Gastroesophageal sphincter (tissue), 4 donors: ENCODE results near the gene SLPI. TPM values are rescaled to one million over a fixed set of nuclear protein-coding genes. Genes with fewer than 3 reads are reported as not detected.

Experiments used
- ATAC-seq: fragments of 150-250 bp; one replicate; pipeline ENCODE4 v1.9.1; 2016; ENCODE audit warnings: mild to moderate bottlenecking, moderate library complexity
- H3K27ac ChIP-seq, 4 donors: fragments of 200-600 bp; sonication (generic) in 3 of 4; 1 replicate in 3 of 4; 2 replicates in 1 of 4; pipeline ENCODE4 v1.5.1; 2016 to 2019
- H3K27me3 ChIP-seq: fragments of 200-600 bp; sonication (generic); one replicate; pipeline ENCODE4 v1.5.1; 2019
- H3K36me3 ChIP-seq, 2 donors: fragments of 200-600 bp; sonication (generic); one replicate each; pipeline ENCODE4 v1.5.1; 2019; ENCODE audit warnings: control low read depth in 1 of 2
- H3K4me1 ChIP-seq, 3 donors: fragments of 200-600 bp; sonication (generic); 1 replicate in 2 of 3; 2 replicates in 1 of 3; pipeline ENCODE4 v1.5.1; 2016 to 2019; ENCODE audit warnings: control low read depth in 2 of 3
- H3K4me3 ChIP-seq, 2 donors: fragments of 200-600 bp; sonication (generic); one replicate each; pipeline ENCODE4 v1.5.1; 2019; ENCODE audit warnings: mild to moderate bottlenecking in 1 of 2, moderate library complexity in 1 of 2
- H3K9me3 ChIP-seq, 3 donors: fragments of 200-600 bp; sonication (generic); one replicate each; pipeline ENCODE4 v1.5.1; 2017 to 2019; ENCODE audit warnings: control low read depth in 2 of 3
- EP300 ChIP-seq: sonication (generic); formaldehyde crosslinking; IDR thresholded peaks from one replicate; pipeline ENCODE4 v1.6.1; 2017; ENCODE audit warnings: antibody characterized with exemption, mild to moderate bottlenecking
- POLR2A ChIP-seq, 2 donors: fragments of 450-650 bp; IDR thresholded peaks; one replicate each; pipeline ENCODE4 v1.6.1; 2017; ENCODE audit warnings: antibody characterized with exemption in 2 of 2, mild to moderate bottlenecking in 2 of 2, moderate library complexity in 1 of 2
- POLR2AphosphoS5 ChIP-seq: sonication (generic); formaldehyde crosslinking; IDR thresholded peaks from one replicate; pipeline ENCODE4 v1.6.1; 2017; ENCODE audit warnings: antibody characterized with exemption
- WGBS, 2 donors: methylation state at CpG; one replicate each; pipeline ENCODE4 v1.1.5; 2018; ENCODE audit warnings: low coverage in 1 of 2; 5-methylcytosine and 5-hydroxymethylcytosine counted together
- total RNA-seq, 4 donors: library from RNA; depleted of rRNA; stranded (reverse); fragments of >200 nt; gene quantifications; one replicate each; pipeline ENCODE4 v1.1.0, GENCODE V29; 2016
- TF ChIP-seq, protein P1 (sequence below), 4 experiments: fragments of 200-600 bp in 2 of 4; fragments of 450-650 bp in 2 of 4; sonication (generic) in 1 of 4; IDR thresholded peaks; one replicate each; pipeline ENCODE4 v1.5.1; 2017 to 2019; ENCODE audit warnings: antibody characterized with exemption in 4 of 4, mild to moderate bottlenecking in 2 of 4, moderate library complexity in 2 of 4

The SLPI gene
- total RNA-seq, 4 donors from 2014 or later = 26.1 to 251 (median 56.5) TPM

DNA sequence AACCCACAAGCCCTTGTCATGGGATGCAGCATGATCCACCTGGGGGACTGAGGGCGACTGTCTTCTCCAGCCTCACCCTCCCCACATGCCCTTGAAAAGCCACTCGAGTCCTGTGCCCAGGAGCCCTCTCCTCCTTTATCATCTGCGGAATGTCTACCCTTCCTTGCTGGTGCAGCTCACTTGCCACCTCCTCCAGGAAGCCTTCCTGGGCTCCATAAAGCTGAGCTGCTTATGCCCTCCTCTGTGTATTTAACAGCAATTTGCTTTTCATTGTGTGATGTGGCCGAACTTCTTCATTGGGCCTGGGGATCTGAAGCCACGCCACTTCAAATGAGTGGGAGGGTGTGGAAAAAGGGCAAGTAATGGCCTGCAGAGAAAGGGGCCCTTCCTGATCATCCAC lies 34.5 kb upstream of the SLPI start:
- no peak for ATAC-seq
- Histone ChIP-seq H3K4me3 (no peak overlapping the region), H3K36me3 (no peaks in the 10 kb centered on the region), H3K27me3 (peaks cover 23% of the 10 kb centered on the region), H3K9me3 (no peaks in the 10 kb centered on the region), H3K27ac (no peak overlapping the region), H3K4me1 (peaks cover 0 to 24% (median 9%) of the 10 kb centered on the region in 3 donors)
- WGBS, 2 donors = 78 to 84% methylated on average over 3 to 5 of the region's 5 CpGs
- TF ChIP-seq, protein P1, sequence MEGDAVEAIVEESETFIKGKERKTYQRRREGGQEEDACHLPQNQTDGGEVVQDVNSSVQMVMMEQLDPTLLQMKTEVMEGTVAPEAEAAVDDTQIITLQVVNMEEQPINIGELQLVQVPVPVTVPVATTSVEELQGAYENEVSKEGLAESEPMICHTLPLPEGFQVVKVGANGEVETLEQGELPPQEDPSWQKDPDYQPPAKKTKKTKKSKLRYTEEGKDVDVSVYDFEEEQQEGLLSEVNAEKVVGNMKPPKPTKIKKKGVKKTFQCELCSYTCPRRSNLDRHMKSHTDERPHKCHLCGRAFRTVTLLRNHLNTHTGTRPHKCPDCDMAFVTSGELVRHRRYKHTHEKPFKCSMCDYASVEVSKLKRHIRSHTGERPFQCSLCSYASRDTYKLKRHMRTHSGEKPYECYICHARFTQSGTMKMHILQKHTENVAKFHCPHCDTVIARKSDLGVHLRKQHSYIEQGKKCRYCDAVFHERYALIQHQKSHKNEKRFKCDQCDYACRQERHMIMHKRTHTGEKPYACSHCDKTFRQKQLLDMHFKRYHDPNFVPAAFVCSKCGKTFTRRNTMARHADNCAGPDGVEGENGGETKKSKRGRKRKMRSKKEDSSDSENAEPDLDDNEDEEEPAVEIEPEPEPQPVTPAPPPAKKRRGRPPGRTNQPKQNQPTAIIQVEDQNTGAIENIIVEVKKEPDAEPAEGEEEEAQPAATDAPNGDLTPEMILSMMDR (IDR thresholded peaks at IDR 0.05) = no peak
- TF ChIP-seq POLR2AphosphoS5 = no peak
- no peak for TF ChIP-seq POLR2A (IDR thresholded peaks at IDR 0.05)
- TF ChIP-seq EP300 = no peak

DNA sequence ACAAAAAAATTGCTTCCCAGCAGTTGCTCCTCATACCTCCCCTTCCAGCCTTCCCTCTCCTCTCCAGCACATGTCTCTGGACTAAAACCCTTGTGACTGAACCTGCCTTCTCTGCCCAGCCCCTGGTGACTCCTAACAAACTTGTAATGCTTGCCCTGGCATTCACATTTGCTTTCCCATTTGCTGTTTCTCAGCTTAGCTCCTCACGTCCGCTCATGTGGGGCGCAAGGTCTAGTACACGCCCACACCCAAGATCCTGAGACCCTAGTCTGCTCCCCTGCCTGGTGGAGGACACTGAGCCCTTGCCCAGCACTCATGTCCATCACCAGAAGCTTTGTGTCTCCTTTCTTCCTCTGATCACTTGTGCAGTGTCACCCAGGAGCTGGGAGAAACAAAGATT lies 34.0 kb upstream of the SLPI start:
- WGBS, 2 donors = 61% methylated on average over 2 of the region's 4 CpGs; no CpG with 5 or more reads in 1 of the 2 donors
- Histone ChIP-seq H3K4me1 (peaks cover 0 to 19% (median 5%) of the 10 kb centered on the region in 3 donors), H3K27me3 (peaks cover 22% of the 10 kb centered on the region), H3K36me3 (no peaks in the 10 kb centered on the region), H3K9me3 (no peaks in the 10 kb centered on the region), H3K27ac (no peak overlapping the region), H3K4me3 (no peak overlapping the region)
- ATAC-seq = no peak
- TF ChIP-seq EP300 (no peak), POLR2A (IDR thresholded peaks at IDR 0.05) (no peak), POLR2AphosphoS5 (no peak)
- TF ChIP-seq, protein P1 (IDR thresholded peaks at IDR 0.05) = no peak

DNA sequence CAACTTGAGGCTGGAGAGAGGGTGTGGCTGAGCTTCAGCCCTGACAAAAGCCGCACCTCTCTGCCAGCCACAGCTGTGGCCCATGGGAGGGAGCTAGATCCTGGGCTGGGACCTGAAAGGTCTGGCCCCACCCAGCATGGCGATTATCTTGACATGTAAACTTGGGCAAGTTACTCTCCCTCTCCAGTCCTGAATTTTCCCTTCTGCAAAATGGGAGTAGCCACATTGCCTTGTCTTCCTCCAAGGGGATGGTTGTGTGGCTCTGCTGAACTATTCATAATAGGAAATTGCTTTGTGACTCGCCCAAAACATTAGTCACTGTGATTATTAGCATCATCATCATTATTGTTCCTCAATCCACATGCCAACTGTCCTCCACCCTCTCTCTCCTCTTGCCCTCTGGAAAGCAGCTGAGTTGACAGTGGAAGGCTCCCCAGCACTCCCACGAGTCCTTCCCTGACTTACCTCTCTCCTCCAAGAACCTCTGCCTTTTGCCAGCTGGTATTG lies 29.2 kb upstream of the SLPI start:
- no peaks in the 10 kb centered on the region for H3K36me3 ChIP-seq
- WGBS, 2 donors = 18 to 29% methylated on average over 1 to 3 of the region's 4 CpGs
- H3K4me3 ChIP-seq = no peak overlapping the region
- no peaks in the 10 kb centered on the region for H3K9me3 ChIP-seq
- H3K27ac ChIP-seq = no peak overlapping the region
- no peak for ATAC-seq
- no peaks in the 10 kb centered on the region for H3K4me1 ChIP-seq
- TF ChIP-seq POLR2AphosphoS5 (no peak), POLR2A (IDR thresholded peaks at IDR 0.05) (no peak)
- H3K27me3 ChIP-seq = peaks cover 30% of the 10 kb centered on the region

DNA sequence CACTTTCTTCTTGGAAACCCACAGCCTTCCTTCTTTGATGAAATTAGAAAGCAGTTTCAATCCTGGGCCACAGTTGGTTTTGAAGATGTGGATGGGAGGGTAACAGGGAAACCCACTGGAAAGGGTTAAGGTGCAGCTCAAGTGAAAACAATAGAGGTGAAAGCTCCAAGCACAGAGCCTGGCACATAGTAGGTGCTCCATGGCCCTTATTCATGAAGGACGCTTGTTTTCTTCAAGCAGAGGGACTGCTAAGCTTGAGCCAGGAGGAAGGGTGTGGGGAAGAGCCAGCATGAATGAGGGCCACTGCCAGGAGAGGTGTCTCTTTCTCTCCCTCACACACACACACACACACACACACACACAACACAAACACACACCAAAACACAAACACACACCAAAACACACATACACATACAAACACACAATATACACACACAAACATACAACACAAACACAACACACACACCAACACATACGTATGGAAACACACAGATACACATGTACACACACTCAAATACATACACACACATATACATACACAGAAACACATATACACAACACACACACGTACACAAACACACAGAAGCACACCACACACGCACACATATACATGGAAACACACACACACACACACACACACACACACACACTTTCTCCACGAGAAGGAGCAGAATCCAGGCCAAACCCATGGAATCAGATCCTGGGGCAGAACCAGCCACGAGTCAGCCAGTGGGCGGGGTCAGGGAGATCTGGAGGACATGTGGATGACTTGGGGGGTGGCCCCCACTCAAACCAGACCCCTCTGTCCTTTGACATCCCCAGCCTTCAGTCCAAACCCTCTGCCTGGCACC lies 28.6 kb upstream of the SLPI start:
- no peak for ATAC-seq
- TF ChIP-seq EP300 (no peak), POLR2A (IDR thresholded peaks at IDR 0.05) (no peak), POLR2AphosphoS5 (no peak)
- TF ChIP-seq, protein P1 (IDR thresholded peaks at IDR 0.05) = no peak
- Histone ChIP-seq H3K27me3 (peaks cover 28% of the 10 kb centered on the region), H3K9me3 (no peaks in the 10 kb centered on the region), H3K4me3 (no peak overlapping the region), H3K4me1 (no peaks in the 10 kb centered on the region), H3K36me3 (no peaks in the 10 kb centered on the region), H3K27ac (no peak overlapping the region)
- 55 to 77% methylated on average over 3 to 5 of the region's 7 CpGs for WGBS, 2 donors

DNA sequence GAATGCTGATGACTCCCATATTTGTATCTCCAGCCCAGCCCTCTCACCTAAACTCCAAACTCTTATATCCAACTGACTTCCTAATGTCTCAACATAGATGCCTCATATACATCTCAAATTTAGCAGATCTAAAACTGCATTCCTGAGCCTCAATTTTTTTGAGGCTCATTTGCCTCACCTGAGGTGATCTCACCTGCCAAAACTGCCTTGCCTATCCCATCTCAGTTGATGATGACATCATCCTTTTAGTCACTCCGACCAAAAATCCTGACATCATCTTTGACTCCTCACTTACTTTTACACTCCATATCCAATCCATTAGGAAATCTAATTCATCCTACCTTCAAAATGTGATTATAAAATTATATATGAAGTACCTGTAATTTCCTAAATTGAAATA lies 25.6 kb upstream of the SLPI start:
- Histone ChIP-seq H3K4me1 (no peaks in the 10 kb centered on the region), H3K36me3 (no peaks in the 10 kb centered on the region), H3K27me3 (peaks cover 39% of the 10 kb centered on the region), H3K4me3 (no peak overlapping the region), H3K27ac (no peak overlapping the region), H3K9me3 (no peaks in the 10 kb centered on the region)
- TF ChIP-seq, protein P1 (IDR thresholded peaks at IDR 0.05) = no peak
- no peak for TF ChIP-seq POLR2A (IDR thresholded peaks at IDR 0.05)
- no peak for TF ChIP-seq POLR2AphosphoS5
- TF ChIP-seq EP300 = no peak
- WGBS, 2 donors = 72 to 82% methylated on average over 1 of the region's 1 CpG
- no peak for ATAC-seq
